Measurements from ENCODE around the gene ADAM12. TPM values are rescaled to one million over a fixed set of nuclear protein-coding genes. Genes with fewer than 3 reads are reported as not detected.

ADAM12 gene
- total and polyA plus RNA-seq, 2 donors (not counting 3 experiments of a cell fraction or from before 2014, with no cell fraction given): 0.22 to 0.33 TPM

- Histone ChIP-seq H3K27ac (ENCODE audit: insufficient read depth, low read depth, low read length) (no peak overlapping the region), H3K4me1 (ENCODE audit: control insufficient read depth, extremely low read depth, insufficient read depth, low read length) (no peaks in the 10 kb centered on the region), H3K9me1 (replicated peaks; ENCODE audit: control insufficient read depth, extremely low read depth, insufficient read depth, low read length) (no peaks in the 10 kb centered on the region), H3K79me2 (ENCODE audit: control insufficient read depth, insufficient read depth, low read length) (no peaks in the 10 kb centered on the region), H2AFZ (ENCODE audit: low read depth, low read length) (no peak overlapping the region), H3K4me2 (ENCODE audit: insufficient read depth, low read length) (no peak overlapping the region), H3K27me3 (ENCODE audit: control insufficient read depth in 2 of 2, insufficient read depth in 2 of 2, low read length in 2 of 2) (no peaks in the 10 kb centered on the region), H3K9me3 (replicated peaks; ENCODE audit: control insufficient read depth, insufficient read depth, low read length) (no peaks in the 10 kb centered on the region), H3K9ac (replicated peaks; ENCODE audit: extremely low read depth, insufficient read depth, low read length) (no peak overlapping the region), H3K36me3 (ENCODE audit: control insufficient read depth in 2 of 2, extremely low read depth in 1 of 2, insufficient read depth in 2 of 2, low read length in 2 of 2) (no peaks in the 10 kb centered on the region), H4K20me1 (replicated peaks; ENCODE audit: control insufficient read depth, extremely low read depth, insufficient read depth, low read length) (no peaks in the 10 kb centered on the region), H3K4me3 (replicated peaks in 1 of 3; ENCODE audit: insufficient read depth in 1 of 3, low read depth in 1 of 3, low read length in 3 of 3) (no peak overlapping the region)
- FAIRE-seq (no peak), DNase-seq (ENCODE audit: low read depth, low spot score) (no peak)
- intact Hi-C loops (cut with micrococcal nuclease) (no loop called here), dilution Hi-C loops (cut with MboI; ENCODE audit: extremely low pct_ligation_motif_present, low sequenced_read_pairs) (no loop called here)
- ChIA-PET CTCF (no interaction called here), POLR2A (no interaction called here)
- TF ChIP-seq MYC (IDR thresholded peaks at IDR 0.05; ENCODE audit: low read depth, low read length): no peak
- TF ChIP-seq FOS (IDR thresholded peaks at IDR 0.05; ENCODE audit: borderline replicate concordance, insufficient read depth, low read length): no peak
- TF ChIP-seq POLR2A (IDR thresholded peaks at IDR 0.05; ENCODE audit: low read depth, low read length): no peak
- TF ChIP-seq GATA2 (IDR thresholded peaks at IDR 0.05; ENCODE audit: insufficient read depth, insufficient read length, low read depth, low read length): no peak
- TF ChIP-seq POLR2AphosphoS5 (IDR thresholded peaks at IDR 0.05; ENCODE audit: insufficient read depth, low read depth, low read length): no peak
- no peak for TF ChIP-seq MAX (IDR thresholded peaks at IDR 0.05; ENCODE audit: insufficient read depth, insufficient read length)
- TF ChIP-seq EZH2 (IDR thresholded peaks at IDR 0.05; ENCODE audit: borderline replicate concordance, low read depth, low read length, severe bottlenecking): no peak
- no peak for TF ChIP-seq JUN (IDR thresholded peaks at IDR 0.05; ENCODE audit: borderline replicate concordance, insufficient read depth, insufficient read length, low read depth)
- no peak for TF ChIP-seq CTCF (IDR thresholded peaks at IDR 0.05; ENCODE audit: extremely low read depth in 1 of 2, insufficient read depth in 1 of 2, low read depth in 1 of 2, low read length in 2 of 2)
- BruUV-seq (replicated peaks): no TSS peak
Measured at GRCh38 chr10:126198681-126199080, 189.6 kb downstream of the ADAM12 start.
